H1 (cell line): ENCODE data around the gene MOB3B. TPM values are rescaled to one million over a fixed set of nuclear protein-coding genes. Genes with fewer than 3 reads are reported as not detected.

Experiments
- BACH1 ChIP-seq: IDR thresholded peaks from 2 replicates; pipeline ENCODE4 v1.6.1; 2012; ENCODE audit warnings: low read length, improper control_type of control experiment
- CHD7 ChIP-seq: fragments of 300-600 bp; sonication (generic); IDR thresholded peaks from 2 replicates; pipeline ENCODE4 v1.7.1; 2012; ENCODE audit warnings: low read length, moderate library complexity, mild to moderate bottlenecking, inconsistent platforms; ENCODE audit not compliant: insufficient replicate concordance
- GABPA ChIP-seq: IDR thresholded peaks from 2 replicates; pipeline ENCODE4 v1.6.1; 2011; ENCODE audit warnings: mild to moderate bottlenecking, low read length, moderate library complexity, borderline replicate concordance; ENCODE audit not compliant: insufficient read depth
- POU5F1 ChIP-seq: IDR thresholded peaks from 2 replicates; pipeline ENCODE4 v1.6.1; 2011; ENCODE audit warnings: low read depth, mild to moderate bottlenecking, low read length, moderate library complexity
- polyA plus RNA-seq, 7 experiments: library from polyadenylated mRNA; depleted of rRNA in 3 of 7; stranded (reverse) in 5 of 7; unstranded in 2 of 7; fragments of >200 nt in 5 of 7; fragments of 200-250 nt in 2 of 7; gene quantifications; 1 replicate in 5 of 7; 2 replicates in 1 of 7; 4 replicates in 1 of 7; pipeline versions ENCODE4 v1.2.1 to v1.2.3, GENCODE V29; 2011 to 2013; ENCODE audit warnings: missing spikeins in 2 of 7, mixed read lengths in 2 of 7
- total RNA-seq: library from RNA; stranded (reverse); fragmentation: NEBNext Ultra II Directional; extraction: Animal tissue kit (Norgen Biotek cat#: 25700); gene quantifications from 2 replicates; pipeline ENCODE4 v1.2.1, GENCODE V29; 2021

The MOB3B gene
- total and polyA plus RNA-seq, 2 of the 8 experiments (the other 6 are each of a cell fraction or from before 2014, with no cell fraction given): 12.7 to 16.1 TPM

GRCh38 chr9:27340285-27340674 is 189.3 kb downstream of the MOB3B start (continued):
- TF ChIP-seq CHD7: no peak
- TF ChIP-seq BACH1: no peak
- no peak for TF ChIP-seq POU5F1
- TF ChIP-seq GABPA: no peak
